ENCODE results near the gene EPHB1.

- TF ChIP-seq MAX (IDR thresholded peaks at IDR 0.05; ENCODE audit: insufficient read depth, insufficient read length) (no peak), POLR2A (IDR thresholded peaks at IDR 0.05; ENCODE audit: low read depth, low read length) (no peak), POLR2AphosphoS5 (IDR thresholded peaks at IDR 0.05; ENCODE audit: insufficient read depth, low read depth, low read length) (no peak), JUN (IDR thresholded peaks at IDR 0.05; ENCODE audit: borderline replicate concordance, insufficient read depth, insufficient read length, low read depth) (no peak), EZH2 (IDR thresholded peaks at IDR 0.05; ENCODE audit: borderline replicate concordance, low read depth, low read length, severe bottlenecking) (no peak), GATA2 (IDR thresholded peaks at IDR 0.05; ENCODE audit: insufficient read depth, insufficient read length, low read depth, low read length) (no peak), MYC (IDR thresholded peaks at IDR 0.05; ENCODE audit: low read depth, low read length) (no peak)
- TF ChIP-seq, protein P1, sequence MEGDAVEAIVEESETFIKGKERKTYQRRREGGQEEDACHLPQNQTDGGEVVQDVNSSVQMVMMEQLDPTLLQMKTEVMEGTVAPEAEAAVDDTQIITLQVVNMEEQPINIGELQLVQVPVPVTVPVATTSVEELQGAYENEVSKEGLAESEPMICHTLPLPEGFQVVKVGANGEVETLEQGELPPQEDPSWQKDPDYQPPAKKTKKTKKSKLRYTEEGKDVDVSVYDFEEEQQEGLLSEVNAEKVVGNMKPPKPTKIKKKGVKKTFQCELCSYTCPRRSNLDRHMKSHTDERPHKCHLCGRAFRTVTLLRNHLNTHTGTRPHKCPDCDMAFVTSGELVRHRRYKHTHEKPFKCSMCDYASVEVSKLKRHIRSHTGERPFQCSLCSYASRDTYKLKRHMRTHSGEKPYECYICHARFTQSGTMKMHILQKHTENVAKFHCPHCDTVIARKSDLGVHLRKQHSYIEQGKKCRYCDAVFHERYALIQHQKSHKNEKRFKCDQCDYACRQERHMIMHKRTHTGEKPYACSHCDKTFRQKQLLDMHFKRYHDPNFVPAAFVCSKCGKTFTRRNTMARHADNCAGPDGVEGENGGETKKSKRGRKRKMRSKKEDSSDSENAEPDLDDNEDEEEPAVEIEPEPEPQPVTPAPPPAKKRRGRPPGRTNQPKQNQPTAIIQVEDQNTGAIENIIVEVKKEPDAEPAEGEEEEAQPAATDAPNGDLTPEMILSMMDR (IDR thresholded peaks at IDR 0.05; ENCODE audit: extremely low read depth in 1 of 2, insufficient read depth in 1 of 2, low read depth in 1 of 2, low read length in 2 of 2), result no peak
Observed at GRCh38 chr3:134751831-134752230, 43.2 kb upstream of the EPHB1 start.
